Neuronal stem cell (in vitro differentiated cells): ENCODE results near the gene RHOH.

Experiments
- DNase-seq: peaks from one replicate; pipeline ENCODE4 v3.0.0-alpha.2; 2013; ENCODE audit warnings: low spot score
- H2AFZ ChIP-seq: one replicate; pipeline ENCODE4 v1.6.1; 2013; ENCODE audit warnings: mild to moderate bottlenecking, low read length, inconsistent platforms
- H2AK5ac ChIP-seq: 2 replicates; pipeline ENCODE4 v1.6.1; 2013; ENCODE audit warnings: low read depth, mild to moderate bottlenecking, inconsistent platforms, low read length, moderate library complexity, mixed read lengths
- H2BK120ac ChIP-seq: 2 replicates; pipeline ENCODE4 v1.6.1; 2013; ENCODE audit warnings: low read depth, mild to moderate bottlenecking, inconsistent platforms, low read length, moderate library complexity, mixed read lengths
- H2BK12ac ChIP-seq: one replicate; pipeline ENCODE4 v1.6.1; 2013; ENCODE audit warnings: low read length, inconsistent platforms
- H2BK15ac ChIP-seq: 2 replicates; pipeline ENCODE4 v1.6.1; 2013; ENCODE audit warnings: mild to moderate bottlenecking, low read length, inconsistent platforms, mixed read lengths
- H2BK5ac ChIP-seq: one replicate; pipeline ENCODE4 v1.6.1; 2013; ENCODE audit warnings: inconsistent platforms, mild to moderate bottlenecking, low read length, moderate library complexity
- H3K14ac ChIP-seq: one replicate; pipeline ENCODE4 v1.6.1; 2013; ENCODE audit warnings: low read length, inconsistent platforms
- H3K18ac ChIP-seq: 2 replicates; pipeline ENCODE4 v1.6.1; 2013; ENCODE audit warnings: low read length, inconsistent platforms
- H3K23ac ChIP-seq: 2 replicates; pipeline ENCODE4 v1.6.1; 2013; ENCODE audit warnings: low read depth, mild to moderate bottlenecking, mixed read lengths, low read length, inconsistent platforms; ENCODE audit not compliant: poor library complexity
- H3K27ac ChIP-seq: replicated peaks from 3 replicates; pipeline ENCODE4 v1.5.1; 2013; ENCODE audit warnings: low read length, inconsistent platforms
- H3K27me3 ChIP-seq, 3 experiments: 2 replicates each; pipeline ENCODE4 v1.6.1; 2013; ENCODE audit warnings: low read length in 3 of 3, mild to moderate bottlenecking in 2 of 3, inconsistent platforms in 1 of 3, low read depth in 1 of 3, mixed read lengths in 1 of 3, moderate library complexity in 1 of 3; ENCODE audit not compliant: control insufficient read depth in 3 of 3, insufficient read depth in 3 of 3
- H3K36me3 ChIP-seq, 2 donors: replicated peaks in 1 of 2; 2 replicates each; pipeline ENCODE4 v1.6.1; 2013; ENCODE audit warnings: low read length in 2 of 2; ENCODE audit not compliant: control insufficient read depth in 2 of 2, insufficient read depth in 2 of 2
- H3K4ac ChIP-seq: 2 replicates; pipeline ENCODE4 v1.6.1; 2013; ENCODE audit warnings: inconsistent platforms, mild to moderate bottlenecking, low read length, moderate library complexity
- H3K4me1 ChIP-seq, 2 donors: 1 replicate in 1 of 2; 2 replicates in 1 of 2; pipeline ENCODE4 v1.6.1; 2013; ENCODE audit warnings: low read length in 2 of 2, low read depth in 1 of 2; ENCODE audit not compliant: control insufficient read depth in 2 of 2, insufficient read depth in 1 of 2
- H3K4me2 ChIP-seq: one replicate; pipeline ENCODE4 v1.6.1; 2013; ENCODE audit warnings: mild to moderate bottlenecking, low read length, inconsistent platforms; ENCODE audit not compliant: insufficient read depth, poor library complexity, severe bottlenecking
- H3K4me3 ChIP-seq, 2 donors: 2 replicates each; pipeline ENCODE4 v1.5.1; 2013; ENCODE audit warnings: low read length in 2 of 2, mild to moderate bottlenecking in 2 of 2, inconsistent platforms in 1 of 2, moderate library complexity in 1 of 2
- H3K79me1 ChIP-seq: one replicate; pipeline ENCODE4 v1.6.1; 2013; ENCODE audit warnings: low read depth, mild to moderate bottlenecking, inconsistent platforms, low read length, moderate library complexity
- H3K9ac ChIP-seq: one replicate; pipeline ENCODE4 v1.6.1; 2013; ENCODE audit warnings: mild to moderate bottlenecking, low read depth, low read length, inconsistent platforms; ENCODE audit not compliant: poor library complexity
- H3K9me3 ChIP-seq, 2 donors: replicated peaks in 1 of 2; 2 replicates each; pipeline versions ENCODE3 to v1.6.1; 2013; ENCODE audit warnings: low read length in 2 of 2, mild to moderate bottlenecking in 2 of 2, inconsistent platforms in 1 of 2, low read depth in 1 of 2, mixed read lengths in 1 of 2, moderate library complexity in 1 of 2; ENCODE audit not compliant: control insufficient read depth in 2 of 2, insufficient read depth in 1 of 2
- H4K8ac ChIP-seq: one replicate; pipeline ENCODE4 v1.6.1; 2013; ENCODE audit warnings: low read depth, mild to moderate bottlenecking, inconsistent platforms, low read length, moderate library complexity
- H4K91ac ChIP-seq: one replicate; pipeline ENCODE4 v1.6.1; 2013; ENCODE audit warnings: low read length, low read depth, mild to moderate bottlenecking, inconsistent platforms; ENCODE audit not compliant: poor library complexity
- WGBS, 2 donors: extraction: QIAGEN DNeasy Blood & Tissue Kit; methylation state at CpG; one replicate each; pipeline ENCODE4 v1.1.7; 2013; ENCODE audit warnings: missing lambda C conversion rate in 2 of 2, mixed read lengths in 1 of 2; ENCODE audit not compliant: insufficient read length in 2 of 2, insufficient replicate concordance in 1 of 2; ENCODE audit errors: extremely low coverage in 2 of 2; 5-methylcytosine and 5-hydroxymethylcytosine counted together

RHOH gene

DNA sequence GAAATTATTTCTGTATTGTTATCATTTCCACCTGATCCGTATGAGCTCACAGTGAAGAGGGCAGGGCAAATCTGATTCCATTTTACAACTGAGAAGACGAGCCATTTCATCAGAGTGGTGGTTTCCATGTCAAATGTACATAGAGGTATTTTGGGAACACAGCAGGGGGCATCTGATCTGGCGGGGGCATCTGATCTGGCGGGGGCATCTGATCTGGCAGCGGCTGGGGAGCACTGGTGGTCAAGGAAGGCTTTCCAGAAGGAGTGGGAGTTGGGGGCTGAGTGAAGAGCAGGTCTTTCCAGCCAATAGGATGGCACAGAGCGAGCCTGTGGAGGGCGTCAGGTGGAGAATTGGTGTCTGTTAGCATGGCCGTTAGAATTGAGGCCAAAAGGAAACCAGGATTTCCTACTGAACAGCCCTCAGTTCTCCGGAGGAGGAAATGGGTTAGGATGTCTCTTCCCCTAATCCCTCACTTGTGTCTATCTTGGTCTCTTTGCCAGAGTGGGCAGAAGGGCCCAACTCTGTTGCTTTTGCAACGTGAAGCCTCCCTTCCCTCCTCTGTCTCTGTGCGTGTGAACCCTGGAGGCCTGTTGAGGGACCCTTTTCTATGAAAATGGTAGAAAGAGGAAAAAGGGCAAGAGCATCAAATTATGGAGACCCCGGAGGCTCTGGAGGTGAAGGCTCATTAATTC is 41.3 kb downstream of the RHOH start:
- WGBS, 2 donors, result no CpG with 5 or more reads among the region's 12 CpGs
- DNase-seq, result no peak
- H3K79me1 ChIP-seq, result no peaks in the 10 kb centered on the region
- no peak overlapping the region for H3K23ac ChIP-seq
- H2AK5ac ChIP-seq, result no peak overlapping the region
- no peak overlapping the region for H2BK5ac ChIP-seq
- H3K9ac ChIP-seq, result no peak overlapping the region
- H2BK12ac ChIP-seq, result no peak overlapping the region
- H3K27ac ChIP-seq, result no peak overlapping the region
- no peak overlapping the region for H2AFZ ChIP-seq
- H2BK120ac ChIP-seq, result no peak overlapping the region
- no peaks in the 10 kb centered on the region for H3K27me3 ChIP-seq
- peaks cover 0 to 1% of the 10 kb centered on the region in 2 donors for H3K36me3 ChIP-seq
- H4K91ac ChIP-seq, result no peak overlapping the region
- H3K4me3 ChIP-seq, result no peak overlapping the region
- H3K4me2 ChIP-seq, result no peak overlapping the region
- H3K4ac ChIP-seq, result no peak overlapping the region
- no peaks in the 10 kb centered on the region for H3K9me3 ChIP-seq
- H2BK15ac ChIP-seq, result no peak overlapping the region
- no peak overlapping the region for H3K14ac ChIP-seq
- no peak overlapping the region for H3K18ac ChIP-seq
- no peaks in the 10 kb centered on the region for H3K4me1 ChIP-seq
- no peak overlapping the region for H4K8ac ChIP-seq

DNA sequence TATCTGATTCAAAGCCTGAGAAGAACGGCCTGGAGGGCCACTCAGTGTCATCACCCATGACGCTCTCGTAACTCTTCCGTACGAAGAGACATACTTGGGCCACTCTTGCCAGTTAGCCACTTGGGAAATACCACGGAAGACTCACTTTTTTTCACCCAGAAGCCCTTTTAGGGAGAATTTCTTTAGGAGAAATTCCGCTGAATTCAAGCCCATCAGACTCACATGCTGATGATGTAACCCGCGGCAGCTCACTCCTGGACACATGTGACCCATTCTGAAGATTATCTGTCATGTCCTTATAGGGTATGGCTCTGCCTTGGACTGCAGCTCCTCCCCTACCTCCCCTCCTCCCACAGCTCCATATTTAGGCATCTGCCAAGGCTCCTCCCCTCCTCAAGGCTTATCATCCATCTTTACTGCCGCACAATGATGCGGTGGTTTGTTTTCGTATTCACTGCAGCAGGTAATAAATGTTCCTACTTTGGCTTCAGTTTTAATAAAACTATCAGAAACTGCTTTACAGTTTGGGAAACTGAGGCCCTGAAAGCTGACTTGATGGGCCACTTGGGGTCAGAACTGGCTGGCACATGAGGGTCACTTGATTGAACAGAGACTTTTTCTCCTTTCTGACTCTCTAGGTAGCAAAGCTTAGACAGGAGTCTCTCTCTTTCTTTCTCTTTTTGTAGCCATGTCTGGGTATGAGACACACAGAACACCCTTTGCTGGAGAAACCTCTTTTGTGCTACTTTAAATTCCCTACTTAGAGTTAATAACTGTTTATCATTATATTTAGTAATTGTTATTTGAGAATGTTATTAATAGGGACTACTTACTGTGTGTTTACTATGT is 42.1 kb downstream of the RHOH start:
- no peak overlapping the region for H2AK5ac ChIP-seq
- no peak overlapping the region for H3K9ac ChIP-seq
- H3K79me1 ChIP-seq, result no peaks in the 10 kb centered on the region
- H3K18ac ChIP-seq, result no peak overlapping the region
- H3K36me3 ChIP-seq, result peaks cover 2 to 9% of the 10 kb centered on the region in 2 donors
- H4K91ac ChIP-seq, result no peak overlapping the region
- no peak overlapping the region for H3K23ac ChIP-seq
- H3K4me3 ChIP-seq, result no peak overlapping the region
- no peaks in the 10 kb centered on the region for H3K27me3 ChIP-seq
- no peak for DNase-seq
- H2BK120ac ChIP-seq, result no peak overlapping the region
- H3K4me2 ChIP-seq, result no peak overlapping the region
- H2BK5ac ChIP-seq, result no peak overlapping the region
- H2BK15ac ChIP-seq, result no peak overlapping the region
- no peak overlapping the region for H3K14ac ChIP-seq
- no peak overlapping the region for H2BK12ac ChIP-seq
- no peak overlapping the region for H4K8ac ChIP-seq
- no peak overlapping the region for H2AFZ ChIP-seq
- H3K9me3 ChIP-seq, result peaks cover 0 to 2% of the 10 kb centered on the region in 2 donors
- no peaks in the 10 kb centered on the region for H3K4me1 ChIP-seq
- H3K4ac ChIP-seq, result no peak overlapping the region
- WGBS, 2 donors, result no CpG with 5 or more reads among the region's 12 CpGs
- H3K27ac ChIP-seq, result no peak overlapping the region

DNA sequence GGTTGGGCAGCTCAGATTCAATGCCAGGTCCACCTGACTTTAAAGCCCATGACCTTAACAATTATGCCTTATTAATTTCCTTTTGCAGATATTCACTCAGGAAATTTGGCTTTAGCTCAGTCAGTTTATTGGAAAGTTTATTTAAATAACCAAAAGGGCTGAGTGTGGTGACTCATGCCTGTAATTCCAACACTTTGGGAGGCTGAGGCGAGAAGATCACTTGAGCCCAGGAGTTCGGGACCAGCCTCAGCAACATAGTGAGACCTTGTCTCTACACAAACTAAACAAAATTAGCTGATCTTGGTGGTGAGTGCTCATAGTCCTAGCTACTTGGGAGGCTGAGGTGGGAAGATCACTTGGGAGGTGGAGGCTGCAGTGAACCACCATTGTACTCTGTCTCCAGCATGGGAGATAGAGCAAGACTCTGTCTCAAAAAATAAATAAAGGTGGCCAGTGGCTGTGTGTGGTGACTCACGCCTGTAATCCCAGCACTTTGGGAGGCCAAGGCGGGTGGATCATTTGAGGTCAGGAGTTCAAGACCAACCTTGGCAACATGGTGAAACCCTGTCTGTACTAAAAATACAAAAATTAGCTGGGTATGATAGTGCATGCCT is 43.3 kb downstream of the RHOH start:
- Histone ChIP-seq H3K4me2 (no peak overlapping the region), H3K18ac (no peak overlapping the region), H3K9ac (no peak overlapping the region), H2BK5ac (no peak overlapping the region), H3K79me1 (no peaks in the 10 kb centered on the region), H2AK5ac (no peak overlapping the region), H3K4me1 (no peaks in the 10 kb centered on the region), H3K14ac (no peak overlapping the region), H3K4ac (no peak overlapping the region), H4K8ac (no peak overlapping the region), H3K27me3 (no peaks in the 10 kb centered on the region), H2BK15ac (no peak overlapping the region), H2AFZ (no peak overlapping the region), H4K91ac (no peak overlapping the region), H2BK120ac (no peak overlapping the region), H3K36me3 (peaks cover 2 to 10% of the 10 kb centered on the region in 2 donors), H3K23ac (no peak overlapping the region), H3K4me3 (no peak overlapping the region), H3K27ac (no peak overlapping the region), H3K9me3 (peaks cover 0 to 2% of the 10 kb centered on the region in 2 donors), H2BK12ac (no peak overlapping the region)
- DNase-seq, result no peak
- WGBS, 2 donors, result no CpG with 5 or more reads among the region's 4 CpGs

DNA sequence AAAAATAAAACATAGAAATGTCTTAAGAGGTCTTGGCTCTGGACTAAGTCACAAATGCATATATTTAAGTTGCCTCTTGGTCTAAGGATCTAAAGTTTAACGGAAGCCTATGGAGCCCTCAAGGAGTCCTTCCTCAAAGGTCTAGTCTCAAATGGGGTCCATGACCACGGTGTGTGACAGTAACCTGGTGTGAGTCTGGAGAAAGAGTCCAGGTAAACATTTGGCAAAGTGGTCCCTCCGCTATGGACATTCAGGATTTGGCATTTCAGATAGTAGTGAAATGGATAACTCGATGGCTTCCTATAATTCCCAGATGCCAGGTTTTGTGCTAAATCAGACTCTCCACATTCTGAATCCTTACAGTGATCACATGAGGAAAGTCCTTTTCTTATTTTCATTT is 44.2 kb downstream of the RHOH start:
- H3K4ac ChIP-seq, result no peak overlapping the region
- H3K79me1 ChIP-seq, result no peaks in the 10 kb centered on the region
- H2AK5ac ChIP-seq, result no peak overlapping the region
- no peak overlapping the region for H4K8ac ChIP-seq
- no peak overlapping the region for H3K4me2 ChIP-seq
- H2BK12ac ChIP-seq, result no peak overlapping the region
- H2BK15ac ChIP-seq, result no peak overlapping the region
- H3K27ac ChIP-seq, result no peak overlapping the region
- H4K91ac ChIP-seq, result no peak overlapping the region
- no peak overlapping the region for H3K4me3 ChIP-seq
- H3K9me3 ChIP-seq, result peaks cover 0 to 2% of the 10 kb centered on the region in 2 donors
- no peak overlapping the region for H3K18ac ChIP-seq
- H2BK120ac ChIP-seq, result no peak overlapping the region
- H3K27me3 ChIP-seq, result no peaks in the 10 kb centered on the region
- H3K23ac ChIP-seq, result no peak overlapping the region
- no peak overlapping the region for H3K14ac ChIP-seq
- no peak overlapping the region for H2AFZ ChIP-seq
- peaks cover 2 to 10% of the 10 kb centered on the region in 2 donors for H3K36me3 ChIP-seq
- WGBS, 2 donors, result no CpG with 5 or more reads among the region's 4 CpGs
- H3K9ac ChIP-seq, result no peak overlapping the region
- peaks cover 0 to 3% of the 10 kb centered on the region in 2 donors for H3K4me1 ChIP-seq
- no peak for DNase-seq
- no peak overlapping the region for H2BK5ac ChIP-seq
